Limb (tissue), 2 donors: Measurements from ENCODE around the gene ATP5ME.
"Not testable (repeated sequence)": the region's sequence is repeated elsewhere in the genome, so short reads cannot be mapped to it uniquely, and the experiment has no call there.

Source experiments
- DNase-seq, 2 donors: peaks; one replicate each; pipeline ENCODE4 v3.0.0-alpha.2; 2016; ENCODE audit errors: extremely low spot score in 2 of 2

The ATP5ME gene, protein sequence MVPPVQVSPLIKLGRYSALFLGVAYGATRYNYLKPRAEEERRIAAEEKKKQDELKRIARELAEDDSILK

DNA sequence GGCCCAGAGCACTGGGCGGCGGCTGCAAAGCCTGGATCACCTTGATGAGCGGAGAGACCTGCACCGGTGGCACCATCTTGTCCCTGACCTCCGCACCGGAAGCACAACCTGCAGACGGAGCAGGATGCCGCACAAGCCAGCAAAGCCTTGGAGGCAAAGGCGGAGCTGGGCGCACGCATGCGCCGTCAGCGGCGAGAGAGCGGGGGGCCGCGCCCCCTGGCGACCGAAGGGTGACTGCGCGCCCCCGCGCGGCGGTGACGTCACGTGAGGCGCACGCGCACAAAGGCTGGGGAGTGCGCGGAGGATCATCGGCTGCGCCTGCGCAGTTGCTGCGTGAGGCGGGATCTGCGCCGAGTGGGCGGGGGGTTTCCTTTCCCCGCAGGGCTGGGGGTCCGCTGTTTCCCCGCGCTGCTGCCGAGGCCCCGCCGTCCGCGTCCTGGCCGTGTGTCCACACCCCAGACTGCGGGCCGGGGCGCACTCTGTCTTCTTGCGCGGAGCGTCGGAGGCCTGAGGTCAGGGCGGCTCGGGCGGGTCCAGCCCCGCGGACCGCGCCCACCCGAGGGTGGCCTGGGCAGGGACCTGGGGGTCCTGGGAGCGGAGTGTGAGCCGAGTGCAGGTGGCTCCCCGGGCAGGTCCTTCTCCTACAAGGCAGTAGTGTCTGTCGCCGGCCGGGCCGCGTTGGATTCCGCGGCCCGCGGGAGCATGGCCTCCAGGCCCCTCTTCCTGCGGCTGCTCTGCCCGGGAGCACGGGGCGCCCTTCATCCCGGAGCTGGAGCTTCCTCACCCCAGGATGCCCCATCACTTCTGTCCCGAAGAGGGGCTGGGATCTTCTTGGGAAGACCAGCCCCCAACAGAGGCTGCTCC, at the start of gene ATP5ME, which contains the start of gene MYL5:
Gene ATP5ME (minus strand): TSS at position 105 of the 864 bp plus-strand sequence. CDS start 29 bp downstream, at position 76.
Gene MYL5 (plus strand): TSS at position 371 of the 864 bp plus-strand sequence. CDS start 3,485 bp downstream, outside the sequence.
- DNase-seq: peak; percentile 96 to 99

DNA sequence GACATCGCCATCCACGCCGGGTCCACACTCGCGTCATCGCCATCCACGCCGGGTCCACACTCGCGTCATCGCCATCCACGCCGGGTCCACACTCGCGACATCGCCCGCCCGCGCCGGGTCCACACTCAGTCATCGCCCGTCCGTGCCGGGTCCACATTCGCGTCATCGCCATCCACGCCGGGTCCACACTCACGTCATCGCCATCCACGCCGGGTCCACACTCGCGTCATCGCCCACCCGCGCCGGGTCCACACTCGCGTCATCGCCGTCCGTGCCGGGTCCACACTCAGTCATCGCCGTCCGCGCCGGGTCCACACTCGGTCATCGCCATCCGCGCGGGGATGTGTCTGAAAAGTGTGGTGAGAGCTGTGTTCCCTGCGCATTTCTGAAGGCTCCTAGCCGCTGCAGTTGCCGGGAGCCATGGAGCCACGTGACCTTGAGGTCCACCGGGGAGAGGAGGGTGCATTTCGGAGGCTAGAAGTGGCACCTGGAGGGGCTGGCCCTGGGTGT, 48.8 kb upstream of the ATP5ME start:
- no peak for DNase-seq

DNA sequence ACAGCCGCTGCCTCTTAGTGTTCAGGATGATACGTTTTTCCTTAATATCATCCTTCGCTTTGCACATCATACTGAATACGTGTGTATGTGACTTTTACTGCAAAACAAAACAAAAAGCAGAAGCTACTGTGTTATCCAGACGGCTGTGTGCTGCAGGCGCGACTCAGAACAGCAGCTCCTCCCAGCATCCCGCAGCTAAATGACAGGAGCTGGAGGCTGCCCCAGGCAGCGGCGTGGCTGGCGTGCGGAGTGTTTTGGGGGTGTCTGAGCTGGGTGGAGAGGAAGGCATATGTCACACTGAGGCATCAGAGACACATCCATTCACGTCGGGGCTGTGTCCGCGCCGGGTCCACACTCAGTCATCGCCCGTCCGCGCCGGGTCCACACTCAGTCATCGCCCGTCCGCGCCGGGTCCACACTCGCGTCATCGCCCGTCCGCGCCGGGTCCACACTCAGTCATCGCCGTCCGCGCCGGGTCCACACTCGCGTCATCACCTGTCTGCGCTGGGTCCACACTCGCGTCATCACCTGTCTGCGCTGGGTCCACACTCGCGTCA, 48.2 kb upstream of the ATP5ME start:
- no peak for DNase-seq

DNA sequence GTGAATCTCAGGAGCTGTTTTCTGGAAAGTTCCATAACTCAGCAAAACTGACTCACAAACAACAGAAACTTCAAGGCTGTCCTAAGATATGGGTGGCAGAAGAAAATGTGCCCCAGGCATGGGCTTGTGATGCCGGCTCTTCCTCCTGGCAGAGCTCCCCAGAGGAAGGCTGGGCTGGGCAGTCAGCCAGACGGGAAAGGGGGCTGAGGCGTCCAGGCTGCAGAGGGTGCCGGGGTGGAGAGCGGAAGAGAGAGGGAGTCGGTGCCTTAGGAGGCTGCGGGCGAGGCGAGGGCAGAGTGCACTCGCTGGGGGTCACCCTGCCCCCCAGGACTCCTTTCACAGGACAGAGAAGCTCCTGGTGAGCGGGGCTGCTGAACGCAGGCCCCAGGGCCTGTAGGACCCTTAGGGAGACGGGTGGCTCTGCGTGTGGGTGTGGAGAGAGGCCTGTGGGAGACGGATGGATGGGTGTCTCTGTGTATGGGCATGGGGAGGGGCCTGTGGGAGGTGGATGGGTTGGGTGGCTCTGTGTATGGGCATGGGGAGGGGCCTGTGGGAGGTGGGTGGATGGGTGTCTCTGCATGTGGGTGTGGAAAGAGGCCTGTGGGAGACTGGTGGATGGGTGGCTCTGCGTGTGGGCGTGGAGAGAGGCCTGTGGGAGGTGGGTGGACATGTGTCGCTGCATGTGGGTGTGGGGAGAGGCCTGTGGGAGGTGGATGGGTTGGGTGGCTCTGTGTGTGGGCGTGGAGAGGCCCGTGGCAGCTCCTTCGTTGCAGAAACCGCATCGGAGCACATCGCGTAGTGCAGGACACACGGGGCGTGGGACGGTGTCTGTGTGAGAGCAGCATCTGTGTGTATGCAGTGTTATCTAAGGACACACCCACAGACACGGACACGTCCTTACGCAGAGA, 47.4 kb upstream of the ATP5ME start:
- DNase-seq: no peak

DNA sequence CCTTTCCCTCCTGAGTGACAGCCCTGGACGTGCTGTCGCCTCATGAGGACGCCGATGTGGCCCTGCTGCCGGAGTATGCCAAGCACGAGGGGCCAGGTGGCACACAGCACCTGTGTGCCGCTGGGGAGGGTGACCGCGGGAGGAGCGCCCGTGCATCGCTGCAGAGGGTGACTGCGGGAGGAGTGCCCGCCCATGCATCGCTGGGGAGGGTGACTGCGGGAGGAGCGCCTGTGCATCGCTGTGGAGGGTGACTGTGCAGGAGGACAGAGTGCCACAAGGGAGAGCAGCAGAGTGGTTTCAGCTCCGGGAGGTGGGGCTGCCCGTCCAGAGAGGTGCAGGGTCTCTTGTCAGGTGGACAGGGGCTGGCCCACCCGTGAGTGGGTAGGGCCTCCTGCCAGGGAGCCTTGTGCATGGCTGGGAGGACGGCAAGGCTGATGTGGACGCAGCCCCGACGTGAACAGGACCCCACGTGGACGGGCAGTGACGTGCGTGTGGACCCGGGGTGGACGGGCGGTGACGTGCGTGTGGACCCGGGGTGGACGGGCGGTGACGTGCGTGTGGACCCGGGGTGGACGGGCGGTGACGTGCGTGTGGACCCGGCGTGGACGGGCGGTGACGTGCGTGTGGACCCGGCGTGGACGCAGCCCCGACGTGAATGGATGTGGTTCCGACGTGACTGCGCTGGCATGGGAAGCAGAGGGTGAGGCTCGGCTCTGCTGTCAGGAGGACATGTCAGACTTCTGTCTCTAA, 46.2 kb upstream of the ATP5ME start:
- no peak for DNase-seq

DNA sequence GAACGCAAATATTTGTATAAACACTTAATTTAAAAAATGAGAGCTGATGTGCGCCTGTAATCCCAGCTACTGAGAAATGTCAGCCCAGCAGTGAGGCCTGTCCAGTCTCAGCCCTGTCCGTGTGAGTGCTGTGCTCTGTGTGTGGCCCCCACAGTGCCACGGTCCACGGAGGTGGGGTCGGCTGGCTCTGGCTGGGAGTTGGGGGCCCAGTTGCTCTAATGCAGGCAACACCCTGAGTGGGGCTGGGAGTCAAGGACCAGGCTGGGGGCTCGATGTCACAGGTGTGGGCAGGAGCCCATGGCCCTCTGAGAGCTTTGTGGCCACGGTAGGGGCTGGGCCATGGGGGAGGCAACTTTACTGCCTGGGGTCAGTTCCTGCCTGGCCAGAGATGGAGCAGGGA, 44.4 kb upstream of the ATP5ME start:
- DNase-seq: no peak

DNA sequence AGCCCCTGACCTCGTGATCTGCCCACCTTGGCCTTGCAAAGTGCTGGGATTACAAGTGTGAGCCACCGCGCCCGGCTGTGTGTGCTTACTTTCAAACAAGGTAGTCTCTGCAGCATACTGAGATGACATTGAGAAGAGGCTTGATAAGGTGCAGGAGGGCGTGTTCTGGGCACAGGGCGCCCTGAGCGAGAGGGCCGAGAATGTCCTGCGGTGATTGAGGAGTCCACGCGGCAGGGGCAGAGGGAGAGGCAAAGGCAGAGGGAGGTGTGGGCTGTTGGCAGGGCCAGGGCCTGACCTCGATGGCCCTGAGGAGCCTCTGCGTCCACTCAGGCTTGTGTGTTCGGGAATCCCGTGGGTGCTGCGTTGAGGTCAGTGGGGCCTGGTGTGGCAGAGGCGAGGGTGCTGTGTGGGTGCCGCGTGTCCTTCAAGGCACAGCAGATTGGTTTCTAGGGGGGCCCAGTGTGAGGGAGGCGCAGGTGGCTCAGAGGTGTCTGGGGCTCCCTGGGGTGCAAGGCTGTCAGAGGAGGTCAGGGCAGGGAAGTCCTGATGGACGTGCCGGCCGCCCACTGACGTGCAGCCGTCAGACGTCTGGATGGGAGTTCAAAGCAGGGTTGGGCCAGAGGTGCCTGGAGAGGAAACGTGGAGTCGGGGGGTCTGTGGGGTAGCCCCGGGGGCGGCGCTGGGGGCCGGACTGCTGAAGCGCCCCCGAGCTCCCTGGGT, 43.7 kb upstream of the ATP5ME start:
- DNase-seq: no peak

DNA sequence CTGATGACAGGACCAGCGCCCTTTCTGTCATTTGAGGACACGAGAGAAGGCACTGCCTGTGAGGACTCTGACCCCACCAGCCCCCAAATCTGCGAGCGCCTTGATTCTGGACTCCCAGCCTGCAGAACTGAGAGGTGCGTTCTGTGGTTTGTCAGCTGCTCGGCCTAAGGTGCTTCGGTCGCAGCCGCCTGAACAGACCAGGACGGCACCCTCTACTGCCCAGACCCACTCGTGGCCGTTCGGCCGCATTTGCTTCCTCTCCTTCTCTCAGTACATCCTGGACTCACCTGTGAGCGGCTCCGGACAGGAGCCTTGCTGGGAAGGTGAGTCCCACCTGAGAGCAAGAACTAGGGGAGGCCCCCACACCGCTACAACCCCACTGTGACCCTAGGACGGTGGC, 40.0 kb upstream of the ATP5ME start:
- no peak for DNase-seq

DNA sequence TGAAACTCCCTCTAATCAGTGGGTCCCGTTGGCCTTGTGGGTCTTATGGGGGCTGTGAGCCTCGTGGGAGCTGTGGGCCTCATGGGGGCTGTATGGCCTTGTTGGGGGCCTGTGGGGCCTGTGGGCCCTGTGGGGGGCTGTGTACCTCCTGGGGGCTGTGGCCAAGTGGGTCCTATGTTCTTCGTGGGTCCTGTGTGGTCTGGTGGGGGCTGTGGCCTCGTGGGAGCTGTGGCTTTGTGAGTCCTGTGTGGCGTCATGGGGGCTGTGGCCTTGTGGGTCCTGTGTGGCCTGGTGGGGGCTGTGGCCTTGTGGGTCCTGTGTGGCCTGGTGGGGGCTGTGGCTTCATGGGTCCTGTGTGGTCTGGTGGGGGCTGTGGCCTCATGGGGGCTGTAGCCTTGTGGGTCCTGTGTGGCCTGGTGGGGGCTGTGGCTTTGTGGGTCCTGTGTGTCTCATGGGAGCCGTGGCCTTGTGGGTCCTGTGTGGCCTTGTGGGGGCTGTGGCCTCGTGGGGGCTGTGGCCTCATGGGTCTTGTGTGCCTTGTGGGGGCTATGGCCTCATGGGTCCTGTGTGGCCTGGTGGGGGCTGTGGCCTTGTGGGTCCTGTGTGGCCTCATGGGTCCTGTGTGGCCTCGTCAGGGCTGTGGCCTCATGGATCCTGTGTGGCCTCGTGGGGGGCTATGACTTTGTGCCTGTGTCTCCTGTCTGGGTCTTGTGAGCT, 39.0 kb upstream of the ATP5ME start:
- no peak for DNase-seq

DNA sequence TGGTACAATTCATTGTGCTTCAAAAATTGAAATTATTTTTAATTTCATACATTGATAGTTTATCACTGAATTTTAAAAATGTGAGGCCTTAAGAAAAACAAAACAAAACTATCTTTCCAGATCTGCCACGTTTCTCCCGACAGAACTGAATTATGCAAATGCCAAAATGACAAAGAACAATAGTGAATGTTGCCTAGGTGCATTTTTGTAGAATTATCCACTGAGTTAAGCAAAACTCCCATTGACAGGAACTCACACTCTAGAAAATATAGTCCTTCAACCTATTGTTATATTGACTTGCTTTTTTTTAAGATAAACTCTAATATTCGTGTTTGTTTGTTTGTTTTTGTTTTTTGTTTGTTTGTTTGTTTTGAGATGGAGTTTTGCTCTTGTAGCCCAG, 38.0 kb upstream of the ATP5ME start:
- no peak for DNase-seq

DNA sequence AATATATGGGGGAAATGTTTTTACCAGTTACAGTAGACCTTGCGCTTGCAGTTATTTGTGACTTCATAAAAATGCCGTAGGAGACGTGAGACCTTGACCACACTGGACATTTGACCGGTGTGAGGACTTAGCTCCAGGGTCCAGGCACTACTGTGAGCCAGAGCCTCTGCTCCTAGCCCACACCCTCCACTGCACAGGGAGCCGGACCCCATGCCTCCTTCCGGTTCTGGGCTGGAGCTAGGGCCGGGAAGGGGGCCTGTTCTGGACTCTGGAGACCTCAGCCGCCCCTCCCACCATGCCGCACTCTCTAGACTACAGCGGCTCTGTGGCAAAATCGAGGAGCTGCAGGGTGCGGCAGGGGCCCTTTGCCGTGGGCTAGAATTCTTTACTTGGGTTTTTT, 36.8 kb upstream of the ATP5ME start:
- no peak for DNase-seq

DNA sequence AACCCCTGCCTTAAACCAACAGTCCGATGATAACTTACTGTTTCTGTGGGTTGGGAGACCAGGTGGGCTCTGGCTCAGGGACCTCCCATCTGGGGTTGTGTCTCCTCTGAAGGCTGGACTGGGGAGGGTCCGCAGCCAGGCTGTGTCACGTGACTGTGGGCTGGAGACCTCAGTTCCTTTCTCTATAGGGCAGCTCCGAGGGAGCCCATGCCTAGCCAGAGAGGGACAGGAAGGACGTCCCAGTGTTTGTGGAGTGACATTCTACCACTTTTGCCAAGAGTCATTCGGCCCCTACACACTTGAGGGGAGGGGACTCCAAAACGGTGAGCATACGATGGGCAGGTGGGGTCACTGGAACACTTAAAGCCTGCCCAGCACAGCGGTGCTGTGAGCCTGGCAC, 36.0 kb upstream of the ATP5ME start:
- DNase-seq: no peak

DNA sequence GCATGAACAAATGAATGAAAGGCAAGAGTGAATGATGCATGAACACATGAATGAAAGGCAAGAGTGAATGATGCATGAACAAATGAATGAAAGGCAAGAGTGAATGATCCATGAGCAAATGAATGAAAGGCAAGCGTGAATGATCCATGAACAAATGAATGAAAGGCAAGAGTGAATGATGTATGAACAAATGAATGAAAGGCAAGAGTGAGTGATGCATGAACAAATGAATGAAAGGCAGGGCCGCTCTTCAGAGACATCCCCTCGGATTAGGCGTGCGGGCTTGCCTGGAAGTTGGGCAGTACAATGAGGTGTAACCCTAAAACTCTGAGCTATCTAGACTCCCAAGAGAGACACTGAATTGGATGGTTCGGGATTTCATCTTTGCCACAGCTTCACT, 35.3 kb upstream of the ATP5ME start:
- no peak for DNase-seq

DNA sequence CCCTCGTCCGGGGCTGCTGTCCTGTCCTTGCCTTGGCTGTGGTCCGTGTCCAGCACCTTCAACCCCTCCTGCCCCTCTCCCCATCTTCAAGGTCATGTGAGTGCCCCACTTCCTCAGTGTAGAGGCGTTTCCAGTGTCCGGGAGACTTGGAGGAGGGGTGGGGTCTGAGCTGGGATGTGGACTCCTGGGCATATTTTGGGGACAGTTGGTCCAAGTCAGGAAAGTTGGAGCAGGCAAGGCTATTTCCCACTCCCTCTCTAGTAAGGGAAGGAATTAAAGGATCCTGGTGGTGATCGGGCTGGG, 34.5 kb upstream of the ATP5ME start:
- DNase-seq: no peak

DNA sequence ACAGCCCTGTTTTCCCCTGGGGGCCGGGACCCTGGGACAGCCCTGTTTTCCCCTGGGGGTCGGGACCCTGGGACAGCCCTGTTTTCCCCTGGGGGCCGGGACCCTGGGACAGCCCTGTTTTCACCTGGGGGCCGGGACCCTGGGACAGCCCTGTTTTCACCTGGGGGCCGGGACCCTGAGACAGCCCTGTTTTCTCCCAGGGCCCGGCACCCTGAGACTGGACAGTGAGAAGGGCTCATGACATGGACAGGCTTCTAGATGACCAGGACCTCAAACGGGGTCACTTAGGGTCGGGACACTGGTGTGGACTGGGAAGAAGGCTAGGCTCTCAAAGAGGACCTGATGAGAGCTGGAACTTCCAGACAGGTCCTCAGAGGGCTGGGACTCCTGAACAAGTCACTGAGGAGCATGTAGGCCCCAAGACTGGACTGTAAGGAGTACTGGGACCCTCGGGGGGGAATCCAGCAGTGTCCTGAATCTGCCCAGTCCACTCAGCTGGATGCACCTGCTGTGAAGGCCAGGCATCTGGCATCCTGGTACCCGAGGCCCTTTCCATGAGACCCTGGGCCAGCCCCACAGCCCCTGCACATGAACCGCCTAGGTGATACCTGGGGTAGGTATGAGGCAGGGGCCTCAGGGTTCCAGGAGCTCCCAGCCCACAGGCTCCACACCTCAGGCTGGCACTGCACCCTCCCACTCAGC, 34.0 kb upstream of the ATP5ME start:
- no peak for DNase-seq

DNA sequence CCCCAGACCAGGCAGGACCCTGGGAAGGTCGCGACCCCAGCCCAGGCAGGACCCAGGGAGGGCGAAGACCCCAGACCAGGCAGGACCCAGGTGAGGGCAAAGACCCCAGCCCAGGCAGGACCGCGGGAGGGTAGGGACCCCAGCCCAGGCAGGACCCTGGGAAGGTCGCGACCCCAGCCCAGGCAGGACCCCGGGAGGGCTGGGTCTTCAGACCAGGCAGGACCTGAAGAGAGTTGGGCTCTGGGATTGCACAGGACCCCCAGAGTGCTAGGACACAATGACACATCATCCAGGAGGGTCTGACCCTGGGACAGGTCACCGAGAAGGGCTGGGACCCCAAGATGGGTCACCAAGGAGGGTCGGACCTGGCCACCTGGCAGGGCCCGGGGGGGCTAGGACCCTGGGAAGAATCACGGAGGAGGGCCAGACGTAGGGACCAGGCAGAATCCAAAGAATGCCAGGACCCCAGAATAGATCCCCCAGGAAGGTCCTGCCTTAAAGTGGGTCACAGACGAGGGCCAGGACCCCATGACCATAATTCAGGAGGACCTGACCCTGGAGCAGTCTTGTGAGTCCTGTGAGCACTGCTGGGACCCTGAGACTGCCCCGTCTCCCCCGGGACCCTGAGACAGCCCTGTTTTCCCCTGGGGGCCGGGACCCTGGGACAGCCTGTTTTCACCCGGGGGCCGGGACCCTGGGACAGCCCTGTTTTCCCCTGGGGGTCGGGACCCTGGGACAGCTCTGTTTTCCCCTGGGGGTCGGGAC, 32.9 kb upstream of the ATP5ME start:
- no peak for DNase-seq

DNA sequence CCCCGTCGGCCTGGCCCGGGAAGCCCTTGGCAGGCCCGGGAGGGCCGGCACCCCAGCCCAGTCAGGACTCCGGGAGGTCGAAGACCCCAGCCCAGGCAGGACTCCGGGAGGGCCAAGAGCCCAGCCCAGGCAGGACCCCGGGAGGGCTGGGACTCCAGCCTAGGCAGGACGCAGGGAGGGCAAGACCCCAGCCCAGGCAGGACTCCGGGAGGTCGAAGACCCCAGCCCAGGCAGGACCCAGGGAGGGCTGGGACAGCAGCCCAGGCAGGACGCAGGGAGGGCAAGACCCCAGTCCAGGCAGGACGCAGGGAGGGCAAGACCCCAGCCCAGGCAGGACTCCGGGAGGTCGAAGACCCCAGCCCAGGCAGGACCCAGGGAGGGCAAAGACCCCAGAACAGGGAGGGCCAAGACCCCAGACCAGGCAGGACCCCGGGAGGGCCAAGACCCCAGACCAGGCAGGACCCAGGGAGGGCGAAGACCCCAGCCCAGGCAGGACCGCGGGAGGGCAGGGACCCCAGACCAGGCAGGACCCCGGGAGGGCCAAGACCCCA, 32.1 kb upstream of the ATP5ME start:
- not testable (repeated sequence) for DNase-seq
